Esophagus muscularis mucosa (tissue), 4 donors: ENCODE results near the gene SDK2. TPM values are rescaled to one million over a fixed set of nuclear protein-coding genes. Genes with fewer than 3 reads are reported as not detected.

ENCODE experiments used
- DNase-seq: peaks from one replicate; pipeline ENCODE4 v3.0.0-alpha.2; 2017; ENCODE audit errors: extremely low spot score
- H3K27ac ChIP-seq, 4 donors: fragments of 200-600 bp; sonication (generic); replicated peaks in 1 of 4; 1 replicate in 3 of 4; 2 replicates in 1 of 4; pipeline ENCODE4 v1.5.1; 2016 to 2019; ENCODE audit warnings: mild to moderate bottlenecking in 1 of 4
- H3K27me3 ChIP-seq, 4 donors: fragments of 200-600 bp; sonication (generic); one replicate each; pipeline versions ENCODE4 v1.5.1 to v1.6.0; 2016 to 2019
- H3K36me3 ChIP-seq, 4 donors: fragments of 200-600 bp; sonication (generic); one replicate each; pipeline ENCODE4 v1.5.1; 2016 to 2019
- H3K4me1 ChIP-seq, 4 donors: fragments of 200-600 bp; sonication (generic); one replicate each; pipeline ENCODE4 v1.5.1; 2016 to 2019
- H3K4me3 ChIP-seq, 4 donors: fragments of 200-600 bp; sonication (generic); 1 replicate in 2 of 4; 2 replicates in 2 of 4; pipeline ENCODE4 v1.5.1; 2016 to 2019; ENCODE audit warnings: mild to moderate bottlenecking in 4 of 4, moderate library complexity in 1 of 4
- H3K9me3 ChIP-seq, 4 donors: fragments of 200-600 bp; sonication (generic); 1 replicate in 3 of 4; 2 replicates in 1 of 4; pipeline ENCODE4 v1.5.1; 2016 to 2019
- CTCF ChIP-seq, 3 experiments: fragments of 200-600 bp in 2 of 3; fragments of 450-650 bp in 1 of 3; sonication (generic) in 2 of 3; IDR thresholded peaks; one replicate each; pipeline ENCODE4 v1.5.1; 2017 to 2019; ENCODE audit warnings: antibody characterized with exemption in 3 of 3, mild to moderate bottlenecking in 2 of 3, moderate library complexity in 1 of 3
- EP300 ChIP-seq: sonication (generic); formaldehyde crosslinking; IDR thresholded peaks from one replicate; pipeline ENCODE4 v1.6.1; 2017; ENCODE audit warnings: antibody characterized with exemption
- POLR2A ChIP-seq: fragments of 450-650 bp; IDR thresholded peaks from one replicate; pipeline ENCODE4 v1.6.1; 2017; ENCODE audit warnings: antibody characterized with exemption, moderate library complexity, mild to moderate bottlenecking, low read depth
- POLR2AphosphoS5 ChIP-seq, 2 donors: sonication (generic); formaldehyde crosslinking; IDR thresholded peaks; one replicate each; pipeline ENCODE4 v1.6.1; 2017; ENCODE audit warnings: antibody characterized with exemption in 2 of 2
- WGBS: methylation state at CpG from one replicate; pipeline ENCODE4 v1.1.5; 2018; 5-methylcytosine and 5-hydroxymethylcytosine counted together
- intact Hi-C: fragments of 100-400 bp; cut with DNase I; formaldehyde crosslinking; loops from one replicate; pipeline ENCODE4 v1.15.1; 2023
- total RNA-seq, 4 donors: library from RNA; depleted of rRNA; stranded (reverse); fragments of >200 nt; gene quantifications; one replicate each; pipeline versions ENCODE4 v1.1.0 to v1.2.1, GENCODE V29; 2016

Gene SDK2
- total RNA-seq, 4 donors from 2014 or later, result 0.42 to 2.0 (median 1.2) TPM

GRCh38 chr17:73679476-73679875 lies 35.2 kb upstream of the SDK2 start:
- 61% methylated on average over 2 of the region's 4 CpGs for WGBS

GRCh38 chr17:73678999-73679398 lies 34.8 kb upstream of the SDK2 start:
- Histone ChIP-seq H3K36me3 (no peaks in the 10 kb centered on the region), H3K9me3 (peaks cover 0 to 15% (median 6%) of the 10 kb centered on the region in 4 donors), H3K4me3 (no peak overlapping the region), H3K27ac (no peak overlapping the region), H3K27me3 (peaks cover 0 to 18% (median 0%) of the 10 kb centered on the region in 4 donors), H3K4me1 (no peaks in the 10 kb centered on the region)
- TF ChIP-seq EP300, result no peak
- TF ChIP-seq POLR2AphosphoS5 (IDR thresholded peaks at IDR 0.05), result no peak
- TF ChIP-seq CTCF (IDR thresholded peaks at IDR 0.05), result no peak
- no peak for TF ChIP-seq POLR2A
- WGBS, result 73% methylated on average over 7 of the region's 7 CpGs
- no peak for DNase-seq
- intact Hi-C loops, result no loop called here

More at GRCh38 chr17:73679476-73679875, 35.2 kb upstream of the SDK2 start:
- DNase-seq, result peak; percentile 79
- H3K4me3 ChIP-seq, result no peak overlapping the region
- intact Hi-C loops, result no loop called here
- no peaks in the 10 kb centered on the region for H3K4me1 ChIP-seq
- no peak overlapping the region for H3K27ac ChIP-seq
- H3K27me3 ChIP-seq, result peaks cover 0 to 18% (median 0%) of the 10 kb centered on the region in 4 donors
- no peaks in the 10 kb centered on the region for H3K36me3 ChIP-seq
- TF ChIP-seq CTCF (IDR thresholded peaks at IDR 0.05) (no peak), POLR2AphosphoS5 (IDR thresholded peaks at IDR 0.05) (no peak), POLR2A (no peak), EP300 (no peak)
- peaks cover 0 to 15% (median 6%) of the 10 kb centered on the region in 4 donors for H3K9me3 ChIP-seq

GRCh38 chr17:73669771-73670170 lies 25.5 kb upstream of the SDK2 start:
- Histone ChIP-seq H3K27me3 (peaks cover 0 to 27% (median 0%) of the 10 kb centered on the region in 4 donors), H3K36me3 (no peaks in the 10 kb centered on the region), H3K9me3 (peaks cover 0 to 10% (median 6%) of the 10 kb centered on the region in 4 donors), H3K27ac (no peak overlapping the region), H3K4me3 (no peak overlapping the region), H3K4me1 (no peaks in the 10 kb centered on the region)
- peak; percentile 47 for DNase-seq
- WGBS, result 78% methylated on average over 3 of the region's 3 CpGs
- intact Hi-C loops, result no loop called here
- no peak for TF ChIP-seq CTCF (IDR thresholded peaks at IDR 0.05)
- TF ChIP-seq POLR2AphosphoS5 (IDR thresholded peaks at IDR 0.05), result no peak
- no peak for TF ChIP-seq POLR2A
- TF ChIP-seq EP300, result no peak

GRCh38 chr17:73667181-73667959 lies 23.1 kb upstream of the SDK2 start:
- H3K4me3 ChIP-seq, result no peak overlapping the region
- TF ChIP-seq POLR2A, result no peak
- peaks cover 0 to 10% (median 6%) of the 10 kb centered on the region in 4 donors for H3K9me3 ChIP-seq
- no peaks in the 10 kb centered on the region for H3K4me1 ChIP-seq
- H3K36me3 ChIP-seq, result no peaks in the 10 kb centered on the region
- peaks cover 0 to 37% (median 2%) of the 10 kb centered on the region in 4 donors for H3K27me3 ChIP-seq
- no peak overlapping the region for H3K27ac ChIP-seq
- intact Hi-C loops, result no loop called here
- WGBS, result 55% methylated on average over 9 of the region's 9 CpGs
- DNase-seq, result peak; percentile 90

- 88% methylated on average over 1 of the region's 1 CpG for WGBS
- H3K9me3 ChIP-seq, result no peaks in the 10 kb centered on the region
- no peaks in the 10 kb centered on the region for H3K36me3 ChIP-seq
- no peak overlapping the region for H3K27ac ChIP-seq
- H3K4me1 ChIP-seq, result no peaks in the 10 kb centered on the region
- TF ChIP-seq POLR2A, result no peak
- TF ChIP-seq CTCF (IDR thresholded peaks at IDR 0.05), result no peak
- TF ChIP-seq POLR2AphosphoS5 (IDR thresholded peaks at IDR 0.05), result no peak
- TF ChIP-seq EP300, result no peak
- peak; percentile 55 for DNase-seq
- H3K27me3 ChIP-seq, result peaks cover 0 to 50% (median 2%) of the 10 kb centered on the region in 4 donors
- no peak overlapping the region for H3K4me3 ChIP-seq
- intact Hi-C loops, result no loop called here
Measured at GRCh38 chr17:73663614-73664013, 19.4 kb upstream of the SDK2 start.
